DND-41 (cell line): ENCODE results near the gene RNF223.
A peak's percentile ranks its signal among the peaks of the same experiment; 100 is the strongest.

Experiments used
- ATAC-seq: fragments of 200-7000 bp; cut with Tn5 transposase; 3 replicates; pipeline ENCODE4 v1.9.1; 2021; ENCODE audit warnings: low read depth; ENCODE audit not compliant: insufficient read depth
- DNase-seq: peaks from one replicate; pipeline ENCODE4 v3.0.0-alpha.2; 2020
- H2AFZ ChIP-seq: 2 replicates; pipeline ENCODE4 v1.6.0; 2012; ENCODE audit warnings: low read depth, low read length
- H3K27ac ChIP-seq: 2 replicates; pipeline ENCODE4 v1.5.1; 2012; ENCODE audit warnings: low read length, inconsistent platforms
- H3K27me3 ChIP-seq: fragments of 200-600 bp; sonication (generic); 2 replicates; pipeline ENCODE4 v1.6.0; 2012; ENCODE audit warnings: low read length, mild to moderate bottlenecking, inconsistent platforms; ENCODE audit not compliant: insufficient read depth, poor library complexity
- H3K36me3 ChIP-seq: 2 replicates; pipeline ENCODE4 v1.5.1; 2012; ENCODE audit warnings: low read length, inconsistent platforms; ENCODE audit not compliant: insufficient read depth
- H3K4me1 ChIP-seq: 2 replicates; pipeline ENCODE4 v1.5.1; 2012; ENCODE audit warnings: mild to moderate bottlenecking, low read length; ENCODE audit not compliant: insufficient read depth
- H3K4me2 ChIP-seq: 2 replicates; pipeline ENCODE4 v1.6.0; 2012; ENCODE audit warnings: mild to moderate bottlenecking, moderate library complexity, low read length, inconsistent platforms; ENCODE audit not compliant: insufficient read depth
- H3K4me3 ChIP-seq, 2 experiments: fragments of 200-600 bp in 1 of 2; shearing (Covaris generic) in 1 of 2; 2 replicates each; pipeline ENCODE4 v1.5.1; 2012 to 2016; ENCODE audit warnings: inconsistent platforms in 2 of 2, low read length in 2 of 2, mild to moderate bottlenecking in 2 of 2, low read depth in 1 of 2, moderate library complexity in 1 of 2
- H3K79me2 ChIP-seq: 2 replicates; pipeline ENCODE4 v1.6.0; 2012; ENCODE audit warnings: low read length, inconsistent platforms; ENCODE audit not compliant: insufficient read depth
- H3K9ac ChIP-seq: 2 replicates; pipeline ENCODE4 v1.6.0; 2012; ENCODE audit warnings: low read depth, mild to moderate bottlenecking, inconsistent platforms, low read length, moderate library complexity
- H3K9me3 ChIP-seq: 2 replicates; pipeline ENCODE4 v1.5.1; 2012; ENCODE audit warnings: low read length, moderate library complexity, mild to moderate bottlenecking, inconsistent platforms; ENCODE audit not compliant: insufficient read depth, severe bottlenecking
- H4K20me1 ChIP-seq: 2 replicates; pipeline ENCODE4 v1.6.0; 2012; ENCODE audit warnings: low read length; ENCODE audit not compliant: insufficient read depth
- CTCF ChIP-seq: IDR thresholded peaks from 2 replicates; pipeline ENCODE4 v1.5.1; 2012; ENCODE audit warnings: borderline replicate concordance, low read length, moderate library complexity, mild to moderate bottlenecking; ENCODE audit not compliant: poor library complexity, severe bottlenecking; ENCODE audit errors: extremely low read depth
- EZH2 ChIP-seq: IDR thresholded peaks from 3 replicates; pipeline ENCODE4 v1.6.1; 2012; ENCODE audit warnings: borderline replicate concordance, low read depth, mild to moderate bottlenecking, moderate library complexity, low read length, inconsistent platforms; ENCODE audit not compliant: severe bottlenecking

Gene RNF223

GRCh38 chr1:1090424-1091343 lies 16.6 kb upstream of the RNF223 start:
- DNase-seq = no peak
- Histone ChIP-seq H3K9ac (no peak overlapping the region), H2AFZ (no peak overlapping the region), H3K4me2 (no peak overlapping the region), H3K27me3 (no peaks in the 10 kb centered on the region), H4K20me1 (peaks cover 35% of the 10 kb centered on the region), H3K4me3 (no peak overlapping the region), H3K4me1 (no peaks in the 10 kb centered on the region), H3K9me3 (no peaks in the 10 kb centered on the region), H3K79me2 (no peaks in the 10 kb centered on the region), H3K27ac (no peak overlapping the region), H3K36me3 (peaks cover 12% of the 10 kb centered on the region)
- TF ChIP-seq EZH2 = no peak
- TF ChIP-seq CTCF = no peak
- ATAC-seq = no peak

GRCh38 chr1:1089731-1090423 lies 15.8 kb upstream of the RNF223 start:
- no peak overlapping the region for H3K27ac ChIP-seq

GRCh38 chr1:1088801-1089680 lies 14.9 kb upstream of the RNF223 start:
- Histone ChIP-seq H2AFZ (no peak overlapping the region), H3K27ac (no peak overlapping the region), H3K4me3 (no peak overlapping the region), H4K20me1 (peaks cover 34% of the 10 kb centered on the region), H3K36me3 (peaks cover 12% of the 10 kb centered on the region), H3K9ac (no peak overlapping the region), H3K79me2 (no peaks in the 10 kb centered on the region), H3K4me1 (no peaks in the 10 kb centered on the region), H3K9me3 (no peaks in the 10 kb centered on the region), H3K27me3 (no peaks in the 10 kb centered on the region), H3K4me2 (no peak overlapping the region)
- TF ChIP-seq CTCF (no peak), EZH2 (no peak)
- no peak for DNase-seq
- ATAC-seq = peak; percentile 13; the same call in 1 of the 3 replicates

More at GRCh38 chr1:1089731-1090423, 15.8 kb upstream of the RNF223 start:
- DNase-seq (no peak), ATAC-seq (no peak)
- H3K4me3 ChIP-seq = no peak overlapping the region
- no peaks in the 10 kb centered on the region for H3K79me2 ChIP-seq
- TF ChIP-seq CTCF (no peak), EZH2 (no peak)
- H2AFZ ChIP-seq = no peak overlapping the region
- no peak overlapping the region for H3K9ac ChIP-seq
- H3K4me1 ChIP-seq = no peaks in the 10 kb centered on the region
- no peaks in the 10 kb centered on the region for H3K27me3 ChIP-seq
- H4K20me1 ChIP-seq = peaks cover 35% of the 10 kb centered on the region
- peaks cover 12% of the 10 kb centered on the region for H3K36me3 ChIP-seq
- H3K4me2 ChIP-seq = no peak overlapping the region
- no peaks in the 10 kb centered on the region for H3K9me3 ChIP-seq
